Neural cell (in vitro differentiated cells): ENCODE data around the gene C22orf15. TPM values are rescaled to one million over a fixed set of nuclear protein-coding genes. Genes with fewer than 3 reads are reported as not detected.
A peak's percentile ranks its signal among the peaks of the same experiment; 100 is the strongest.

Source experiments
- H2AFZ ChIP-seq: fragments of 200-600, 300-800 bp; sonication (generic), shearing (Covaris generic); 2 replicates; pipeline ENCODE4 v1.6.0; 2014; ENCODE audit warnings: low read depth, mild to moderate bottlenecking, antibody characterized with exemption, low read length, moderate library complexity
- H3F3A ChIP-seq: fragments of 200-600 bp; shearing (Covaris generic); 2 replicates; pipeline ENCODE4 v1.6.1; 2016; ENCODE audit warnings: mild to moderate bottlenecking, moderate library complexity, mixed read lengths, antibody characterized with exemption, low read length; ENCODE audit not compliant: insufficient read depth, poor library complexity, severe bottlenecking
- H3K27ac ChIP-seq: fragments of 200-600, 300-800 bp; sonication (generic), shearing (Covaris generic); 2 replicates; pipeline ENCODE4 v1.5.1; 2014; ENCODE audit warnings: mild to moderate bottlenecking, low read length, moderate library complexity
- H3K27me3 ChIP-seq: fragments of 300-800, 200-600 bp; sonication (generic), shearing (Covaris generic); 2 replicates; pipeline ENCODE4 v1.6.0; 2014; ENCODE audit warnings: mild to moderate bottlenecking, low read depth, low read length, moderate library complexity; ENCODE audit not compliant: insufficient read depth
- H3K36me3 ChIP-seq: fragments of 300-800, 200-600 bp; sonication (generic), shearing (Covaris generic); 2 replicates; pipeline ENCODE4 v1.5.1; 2014; ENCODE audit warnings: mild to moderate bottlenecking, antibody characterized with exemption, low read length, moderate library complexity; ENCODE audit not compliant: insufficient read depth
- H3K4me2 ChIP-seq: fragments of 300-800, 200-600 bp; sonication (generic), shearing (Covaris generic); 2 replicates; pipeline ENCODE4 v1.6.0; 2014; ENCODE audit warnings: mild to moderate bottlenecking, low read length
- H3K4me3 ChIP-seq: fragments of 300-800, 200-600 bp; sonication (generic), shearing (Covaris generic); 2 replicates; pipeline ENCODE4 v1.5.1; 2014; ENCODE audit warnings: mild to moderate bottlenecking, low read length, moderate library complexity
- H3K79me2 ChIP-seq: fragments of 200-600 bp; shearing (Covaris generic); replicated peaks from 2 replicates; pipeline ENCODE4 v1.6.0; 2014; ENCODE audit warnings: mild to moderate bottlenecking, low read length, moderate library complexity; ENCODE audit not compliant: insufficient read depth
- H3K9ac ChIP-seq: fragments of 300-800, 200-600 bp; sonication (generic), shearing (Covaris generic); 2 replicates; pipeline ENCODE4 v1.6.1; 2016; ENCODE audit warnings: mild to moderate bottlenecking, low read length, mixed read lengths
- H3K9me2 ChIP-seq: fragments of 200-600 bp; shearing (Covaris generic); 2 replicates; pipeline ENCODE4 v1.6.1; 2016; ENCODE audit warnings: mild to moderate bottlenecking, low read length, mixed read lengths; ENCODE audit not compliant: insufficient read depth
- H3K9me3 ChIP-seq: fragments of 200-600, 300-800 bp; sonication (generic), shearing (Covaris generic); 2 replicates; pipeline ENCODE4 v1.6.1; 2016; ENCODE audit warnings: mild to moderate bottlenecking, mixed run types, low read length, moderate library complexity, mixed read lengths
- H4K20me1 ChIP-seq: fragments of 200-600 bp; shearing (Covaris generic); 2 replicates; pipeline ENCODE4 v1.6.1; 2016; ENCODE audit warnings: mild to moderate bottlenecking, mixed run types; ENCODE audit not compliant: insufficient read depth
- CTCF ChIP-seq: fragments of 450-650 bp; IDR thresholded peaks from 2 replicates; pipeline ENCODE4 v1.5.1; 2014; ENCODE audit warnings: antibody characterized with exemption, mild to moderate bottlenecking, moderate library complexity; ENCODE audit not compliant: poor library complexity, severe bottlenecking
- EP300 ChIP-seq: fragments of 450-650 bp; conservative IDR thresholded peaks from 2 replicates; pipeline ENCODE4 v1.6.1; 2014; ENCODE audit warnings: antibody characterized with exemption, mild to moderate bottlenecking, moderate library complexity; ENCODE audit not compliant: poor library complexity, severe bottlenecking
- EZH2 ChIP-seq: fragments of 200-600, 300-800 bp; shearing (Covaris generic), sonication (generic); IDR thresholded peaks from 2 replicates; pipeline ENCODE4 v1.6.1; 2014; ENCODE audit warnings: antibody characterized with exemption, low read length, borderline replicate concordance, mild to moderate bottlenecking; ENCODE audit not compliant: insufficient read depth, poor library complexity, severe bottlenecking
- MXI1 ChIP-seq: fragments of 450-650 bp; conservative IDR thresholded peaks from 2 replicates; pipeline ENCODE4 v1.6.1; 2014; ENCODE audit warnings: antibody characterized with exemption, mild to moderate bottlenecking; ENCODE audit not compliant: poor library complexity, severe bottlenecking
- POLR2AphosphoS5 ChIP-seq: IDR thresholded peaks from 2 replicates; pipeline ENCODE4 v1.6.1; 2012
- RAD21 ChIP-seq: fragments of 450-650 bp; conservative IDR thresholded peaks from 2 replicates; pipeline ENCODE4 v1.6.1; 2014; ENCODE audit warnings: antibody characterized with exemption, mild to moderate bottlenecking, moderate library complexity
- REST ChIP-seq: IDR thresholded peaks from 2 replicates; pipeline ENCODE4 v1.6.1; 2012; ENCODE audit warnings: borderline replicate concordance
- SMC3 ChIP-seq: fragments of 450-650 bp; conservative IDR thresholded peaks from 2 replicates; pipeline ENCODE4 v1.6.1; 2014; ENCODE audit warnings: antibody characterized with exemption, mild to moderate bottlenecking, moderate library complexity; ENCODE audit not compliant: poor library complexity
- TAF1 ChIP-seq: IDR thresholded peaks from 2 replicates; pipeline ENCODE4 v1.6.1; 2012; ENCODE audit warnings: low read depth
- polyA plus RNA-seq: library from polyadenylated mRNA; depleted of rRNA; stranded (reverse); fragments of >200 nt; gene quantifications from 2 replicates; pipeline ENCODE4 v1.2.3, GENCODE V29; 2014

Gene C22orf15
- polyA plus RNA-seq, 1 donor from 2014 or later: not detected

- Histone ChIP-seq H3K36me3 (no peaks in the 10 kb centered on the region), H3K27me3 (peaks cover 9% of the 10 kb centered on the region), H3K79me2 (no peaks in the 10 kb centered on the region), H3K27ac (no peak overlapping the region), H4K20me1 (no peaks in the 10 kb centered on the region), H3K9me3 (no peaks in the 10 kb centered on the region), H3F3A (no peaks in the 10 kb centered on the region), H3K4me3 (no peak overlapping the region), H2AFZ (no peak overlapping the region), H3K4me2 (no peak overlapping the region), H3K9me2 (no peaks in the 10 kb centered on the region), H3K9ac (no peak overlapping the region)
- no peak for TF ChIP-seq EZH2
- TF ChIP-seq SMC3: no peak
- TF ChIP-seq MXI1: no peak
- TF ChIP-seq REST: no peak
- no peak for TF ChIP-seq RAD21
- no peak for TF ChIP-seq CTCF
- no peak for TF ChIP-seq EP300
- TF ChIP-seq TAF1: no peak
- no peak for TF ChIP-seq POLR2AphosphoS5
Measured at GRCh38 chr22:23769321-23769965, 6.7 kb downstream of the C22orf15 start.

GRCh38 chr22:23772315-23772648 is 9.5 kb downstream of the C22orf15 start:
- H3F3A ChIP-seq: no peaks in the 10 kb centered on the region
- H3K27me3 ChIP-seq: peaks cover 9% of the 10 kb centered on the region
- H3K4me2 ChIP-seq: no peak overlapping the region
- H3K9me3 ChIP-seq: no peaks in the 10 kb centered on the region
- H3K79me2 ChIP-seq: no peaks in the 10 kb centered on the region
- no peak for TF ChIP-seq EP300
- TF ChIP-seq CTCF: no peak
- no peak for TF ChIP-seq SMC3
- no peak for TF ChIP-seq POLR2AphosphoS5
- TF ChIP-seq REST: no peak
- no peak for TF ChIP-seq MXI1
- no peak for TF ChIP-seq EZH2
- no peak for TF ChIP-seq RAD21
- no peak for TF ChIP-seq TAF1
- H2AFZ ChIP-seq: no peak overlapping the region
- H3K9ac ChIP-seq: no peak overlapping the region
- H3K4me3 ChIP-seq: peak overlapping the region; percentile 33
- H3K27ac ChIP-seq: no peak overlapping the region
- H3K36me3 ChIP-seq: no peaks in the 10 kb centered on the region
- no peaks in the 10 kb centered on the region for H3K9me2 ChIP-seq
- H4K20me1 ChIP-seq: no peaks in the 10 kb centered on the region
